Choroid plexus epithelial cell (primary cell): ENCODE measurements around the gene RICTOR.

ENCODE experiments used
- DNase-seq: peaks from one replicate; pipeline ENCODE4 v3.0.0-alpha.2; 2010; ENCODE audit warnings: low read depth
- H3K4me3 ChIP-seq: 2 replicates; pipeline ENCODE4 v1.5.1; 2011; ENCODE audit warnings: low read depth, mild to moderate bottlenecking, control low read depth, low read length, moderate library complexity
- CTCF ChIP-seq: conservative IDR thresholded peaks from 2 replicates; pipeline ENCODE4 v1.5.1; 2011; ENCODE audit warnings: low read depth, mild to moderate bottlenecking, control low read depth, inconsistent platforms, low read length, moderate library complexity

The RICTOR gene

GRCh38 chr5:39079147-39079546, 4.9 kb upstream of the RICTOR start:
- TF ChIP-seq CTCF: no peak
- no peak overlapping the region for H3K4me3 ChIP-seq
- no peak for DNase-seq

- DNase-seq: peak; percentile 53
- TF ChIP-seq CTCF: no peak
- H3K4me3 ChIP-seq: no peak overlapping the region
Observed at GRCh38 chr5:39076757-39077728, 2.8 kb upstream of the RICTOR start.

- no peak for DNase-seq
- TF ChIP-seq CTCF: no peak
- no peak overlapping the region for H3K4me3 ChIP-seq
Observed at GRCh38 chr5:39076101-39076756, 2.0 kb upstream of the RICTOR start.

- no peak for DNase-seq
- no peak for TF ChIP-seq CTCF
- peak overlapping the region; percentile 92 for H3K4me3 ChIP-seq
Observed at GRCh38 chr5:39073767-39074016, 507 bp downstream of the RICTOR start.

GRCh38 chr5:39072925-39073766, 1.1 kb downstream of the RICTOR start:
- DNase-seq: peak; percentile 52
- TF ChIP-seq CTCF: no peak
- H3K4me3 ChIP-seq: peak overlapping the region; percentile 92

- H3K4me3 ChIP-seq: no peak overlapping the region
- TF ChIP-seq CTCF: no peak
- no peak for DNase-seq
Observed at GRCh38 chr5:39068099-39068498, 6.1 kb downstream of the RICTOR start.
